Sigmoid colon (tissue), 7 donors: ENCODE data around the gene NSMF. TPM values are rescaled to one million over a fixed set of nuclear protein-coding genes. Genes with fewer than 3 reads are reported as not detected.

Experiments used
- DNase-seq: peaks from one replicate; pipeline ENCODE4 v3.0.0-alpha.2; 2019
- H3K27ac ChIP-seq, 4 donors: fragments of 200-600 bp; sonication (generic); one replicate each; pipeline ENCODE4 v1.5.1; 2016 to 2019; ENCODE audit warnings: mild to moderate bottlenecking in 1 of 4
- H3K27me3 ChIP-seq, 3 donors: fragments of 200-600 bp; sonication (generic); one replicate each; pipeline ENCODE4 v1.5.1; 2019; ENCODE audit warnings: mild to moderate bottlenecking in 1 of 3
- H3K36me3 ChIP-seq, 4 donors: fragments of 200-600 bp; sonication (generic); one replicate each; pipeline ENCODE4 v1.5.1; 2016 to 2019
- H3K4me1 ChIP-seq, 4 donors: fragments of 200-600 bp; sonication (generic); one replicate each; pipeline ENCODE4 v1.5.1; 2017 to 2019
- H3K4me3 ChIP-seq, 4 donors: fragments of 200-600 bp; sonication (generic); one replicate each; pipeline ENCODE4 v1.5.1; 2017 to 2019; ENCODE audit warnings: mild to moderate bottlenecking in 2 of 4, moderate library complexity in 1 of 4
- H3K9me3 ChIP-seq, 4 donors: fragments of 200-600 bp in 3 of 4; sonication (generic) in 3 of 4; one replicate each; pipeline versions ENCODE4 v1.5.1 to v1.6.1; 2013 to 2019
- CTCF ChIP-seq, 4 experiments: fragments of 450-650 bp in 3 of 4; fragments of 200-600 bp in 1 of 4; IDR thresholded peaks; one replicate each; pipeline ENCODE4 v1.5.1; 2016 to 2019; ENCODE audit warnings: antibody characterized with exemption in 4 of 4, mild to moderate bottlenecking in 3 of 4, moderate library complexity in 2 of 4
- EP300 ChIP-seq, 4 donors: sonication (generic); formaldehyde crosslinking; IDR thresholded peaks; one replicate each; pipeline ENCODE4 v1.6.1; 2017; ENCODE audit warnings: antibody characterized with exemption in 4 of 4
- POLR2A ChIP-seq, 2 donors: fragments of 450-650 bp; IDR thresholded peaks; one replicate each; pipeline ENCODE4 v1.6.1; 2016; ENCODE audit warnings: antibody characterized with exemption in 2 of 2, mild to moderate bottlenecking in 2 of 2, moderate library complexity in 2 of 2
- POLR2AphosphoS5 ChIP-seq, 4 donors: sonication (generic); formaldehyde crosslinking; IDR thresholded peaks; one replicate each; pipeline ENCODE4 v1.6.1; 2017; ENCODE audit warnings: antibody characterized with exemption in 4 of 4
- WGBS, 2 donors: extraction: QIAGEN DNeasy Blood & Tissue Kit; methylation state at CpG; one replicate each; pipeline ENCODE4 v1.1.7; 2013; 5-methylcytosine and 5-hydroxymethylcytosine counted together
- intact Hi-C: fragments of 100-400 bp; cut with DNase I; formaldehyde crosslinking; loops from one replicate; pipeline ENCODE4 v1.15.1; 2023
- polyA plus RNA-seq, 3 donors: library from polyadenylated mRNA; stranded (reverse); fragments of 200-250 nt; gene quantifications; one replicate each; pipeline ENCODE4 v1.2.3, GENCODE V29; 2013
- total RNA-seq, 4 donors: library from RNA; depleted of rRNA; stranded (reverse); fragments of >200 nt; gene quantifications; one replicate each; pipeline ENCODE4 v1.1.0, GENCODE V29; 2016
- donor health status: healthy with polysubstance abuse.
- donor health status: Bipolar disorder and iron deficiency.
- donor health status: healthy.

The NSMF gene
- total and polyA plus RNA-seq, 7 donors, result 21.8 to 50.4 (median 31.2) TPM

GRCh38 chr9:137445275-137445807 is 13.8 kb downstream of the NSMF start:
- Histone ChIP-seq H3K4me3 (no peak overlapping the region), H3K27ac (no peak overlapping the region), H3K36me3 (peaks cover 0 to 13% (median 6%) of the 10 kb centered on the region in 4 donors), H3K27me3 (peaks cover 10 to 39% (median 19%) of the 10 kb centered on the region in 3 donors), H3K9me3 (peaks cover 0 to 3% (median 0%) of the 10 kb centered on the region in 4 donors), H3K4me1 (peaks cover 0 to 17% (median 16%) of the 10 kb centered on the region in 4 donors)
- peak; percentile 87 for DNase-seq
- WGBS, 2 donors, result 5 to 17% methylated on average over 14 of the region's 14 CpGs
- TF ChIP-seq POLR2A (IDR thresholded peaks at IDR 0.05) (no peak), EP300 (IDR thresholded peaks at IDR 0.05) (no peak), CTCF (IDR thresholded peaks at IDR 0.05) (peak; percentile 69 to 85 (median 80)), POLR2AphosphoS5 (IDR thresholded peaks at IDR 0.05) (no peak)
- intact Hi-C loops, result loop anchor here (2.0 kb wide), 1 partner anchor 21 kb away; no protein-coding TSS in a partner anchor

GRCh38 chr9:137444106-137444790 is 14.9 kb downstream of the NSMF start:
- DNase-seq, result no peak
- Histone ChIP-seq H3K36me3 (peaks cover 0 to 7% (median 3%) of the 10 kb centered on the region in 4 donors), H3K4me1 (peaks cover 0 to 17% (median 16%) of the 10 kb centered on the region in 4 donors), H3K27me3 (peaks cover 10 to 43% (median 19%) of the 10 kb centered on the region in 3 donors), H3K9me3 (peaks cover 0 to 3% (median 0%) of the 10 kb centered on the region in 4 donors), H3K4me3 (no peak overlapping the region), H3K27ac (no peak overlapping the region)
- 85 to 89% methylated on average over 14 of the region's 14 CpGs for WGBS, 2 donors
- intact Hi-C loops, result loop anchor here (2.0 kb wide), 1 partner anchor 19 kb away; no protein-coding TSS in a partner anchor
- TF ChIP-seq CTCF (IDR thresholded peaks at IDR 0.05) (no peak), POLR2A (IDR thresholded peaks at IDR 0.05) (no peak)

GRCh38 chr9:137441935-137442321 is 17.2 kb downstream of the NSMF start:
- Histone ChIP-seq H3K4me3 (peak overlapping the region in 3 of 4 donors; percentile 32 to 43 (median 41)), H3K27ac (no peak overlapping the region), H3K4me1 (peaks cover 0 to 17% (median 16%) of the 10 kb centered on the region in 4 donors), H3K9me3 (peaks cover 0 to 3% (median 0%) of the 10 kb centered on the region in 4 donors), H3K36me3 (no peaks in the 10 kb centered on the region), H3K27me3 (peaks cover 10 to 63% (median 29%) of the 10 kb centered on the region in 3 donors)
- 12 to 14% methylated on average over 7 of the region's 7 CpGs for WGBS, 2 donors
- TF ChIP-seq CTCF (IDR thresholded peaks at IDR 0.05), result no peak
- TF ChIP-seq POLR2A (IDR thresholded peaks at IDR 0.05), result no peak
- no peak for TF ChIP-seq POLR2AphosphoS5 (IDR thresholded peaks at IDR 0.05)
- TF ChIP-seq EP300 (IDR thresholded peaks at IDR 0.05), result no peak
- intact Hi-C loops, result no loop called here
- no peak for DNase-seq

- Histone ChIP-seq H3K4me1 (peaks cover 0 to 18% (median 17%) of the 10 kb centered on the region in 4 donors), H3K9me3 (peaks cover 0 to 3% (median 0%) of the 10 kb centered on the region in 4 donors), H3K36me3 (no peaks in the 10 kb centered on the region), H3K27ac (no peak within 1 kb of the TSS), H3K4me3 (peak within 1 kb of the TSS in 3 of 4 donors; percentile 32 to 43 (median 41)), H3K27me3 (peaks cover 10 to 65% (median 29%) of the 10 kb centered on the region in 3 donors)
- WGBS, 2 donors, result 1% methylated on average over 62 of the region's 62 CpGs
- intact Hi-C loops, result no loop called here
- no peak for DNase-seq
- no peak for TF ChIP-seq POLR2AphosphoS5 (IDR thresholded peaks at IDR 0.05)
- TF ChIP-seq CTCF (IDR thresholded peaks at IDR 0.05), result no peak
- peak in 1 of 2 donors; percentile 11 for TF ChIP-seq POLR2A (IDR thresholded peaks at IDR 0.05)
Observed at GRCh38 chr9:137441289-137441934, 17.7 kb downstream of the NSMF start, which contains the start of gene ENTPD8. ENTPD8 (minus strand) TSS chr9:137441357; CDS start chr9:137438285, 3,072 bp downstream.
